Measurements from ENCODE around the gene TSPEAR.

DNA sequence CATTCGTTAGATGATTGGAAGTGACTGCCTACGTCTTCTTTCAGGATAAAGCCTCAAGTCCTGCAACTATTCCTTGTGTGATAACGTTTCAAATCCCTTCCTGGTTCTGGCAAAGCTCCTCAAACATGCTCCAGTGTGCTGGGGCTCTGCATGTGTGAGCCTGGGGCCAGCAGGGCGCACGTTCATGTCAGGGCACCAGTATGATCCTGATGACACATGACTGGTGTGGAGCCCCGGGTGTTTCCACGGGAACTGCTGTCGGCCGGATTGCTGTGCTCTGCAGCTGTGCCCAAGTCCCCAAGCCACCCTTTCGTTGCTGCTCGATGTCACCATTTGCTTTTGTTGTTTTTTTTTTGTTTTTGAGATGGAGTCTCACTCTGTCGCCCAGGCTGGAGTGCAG lies 192.7 kb downstream of the TSPEAR start:
- TF ChIP-seq, protein P1, sequence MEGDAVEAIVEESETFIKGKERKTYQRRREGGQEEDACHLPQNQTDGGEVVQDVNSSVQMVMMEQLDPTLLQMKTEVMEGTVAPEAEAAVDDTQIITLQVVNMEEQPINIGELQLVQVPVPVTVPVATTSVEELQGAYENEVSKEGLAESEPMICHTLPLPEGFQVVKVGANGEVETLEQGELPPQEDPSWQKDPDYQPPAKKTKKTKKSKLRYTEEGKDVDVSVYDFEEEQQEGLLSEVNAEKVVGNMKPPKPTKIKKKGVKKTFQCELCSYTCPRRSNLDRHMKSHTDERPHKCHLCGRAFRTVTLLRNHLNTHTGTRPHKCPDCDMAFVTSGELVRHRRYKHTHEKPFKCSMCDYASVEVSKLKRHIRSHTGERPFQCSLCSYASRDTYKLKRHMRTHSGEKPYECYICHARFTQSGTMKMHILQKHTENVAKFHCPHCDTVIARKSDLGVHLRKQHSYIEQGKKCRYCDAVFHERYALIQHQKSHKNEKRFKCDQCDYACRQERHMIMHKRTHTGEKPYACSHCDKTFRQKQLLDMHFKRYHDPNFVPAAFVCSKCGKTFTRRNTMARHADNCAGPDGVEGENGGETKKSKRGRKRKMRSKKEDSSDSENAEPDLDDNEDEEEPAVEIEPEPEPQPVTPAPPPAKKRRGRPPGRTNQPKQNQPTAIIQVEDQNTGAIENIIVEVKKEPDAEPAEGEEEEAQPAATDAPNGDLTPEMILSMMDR (IDR thresholded peaks at IDR 0.05) = no peak
- TF ChIP-seq POLR2A (IDR thresholded peaks at IDR 0.05) = no peak
